Measurements from ENCODE around the gene CPSF3.

Gene CPSF3

GRCh38 chr2:9440058-9440727, 16.7 kb downstream of the CPSF3 start:
- ChIA-PET CTCF (no interaction called here), POLR2A (no interaction called here)
- no peak for TF ChIP-seq CTCF (IDR thresholded peaks at IDR 0.05; ENCODE audit: control extremely low read depth, extremely low read depth, low read depth, missing control alignments)
- DNase-seq (ENCODE audit: extremely low spot score): no peak

GRCh38 chr2:9441556-9441955, 18.1 kb downstream of the CPSF3 start:
- DNase-seq (ENCODE audit: extremely low spot score): no peak
- CTCF ChIA-PET: no interaction called here
- POLR2A ChIA-PET: no interaction called here
- TF ChIP-seq CTCF (IDR thresholded peaks at IDR 0.05; ENCODE audit: control extremely low read depth, extremely low read depth, low read depth, missing control alignments): no peak

GRCh38 chr2:9443526-9443925, 20.1 kb downstream of the CPSF3 start:
- no peak for DNase-seq (ENCODE audit: extremely low spot score)
- CTCF ChIA-PET: interaction anchor here (1.1 kb wide), 1 partner anchor 9 kb away, joined by 3 read pairs; no protein-coding TSS in a partner anchor
- TF ChIP-seq CTCF (IDR thresholded peaks at IDR 0.05; ENCODE audit: control extremely low read depth, extremely low read depth, low read depth, missing control alignments): no peak
- POLR2A ChIA-PET: interaction anchor here (0.6 kb wide), 1 partner anchor 307 kb away, joined by 5 read pairs; no protein-coding TSS in a partner anchor

GRCh38 chr2:9445089-9445488, 21.6 kb downstream of the CPSF3 start:
- POLR2A ChIA-PET: no interaction called here
- TF ChIP-seq CTCF (IDR thresholded peaks at IDR 0.05; ENCODE audit: control extremely low read depth, extremely low read depth, low read depth, missing control alignments): no peak
- DNase-seq (ENCODE audit: extremely low spot score): no peak
- CTCF ChIA-PET: no interaction called here

- CTCF ChIA-PET: interaction anchor here (1.5 kb wide), 1 partner anchor 16 kb away, joined by 3 read pairs; no protein-coding TSS in a partner anchor
- no peak for TF ChIP-seq CTCF (IDR thresholded peaks at IDR 0.05; ENCODE audit: control extremely low read depth, extremely low read depth, low read depth, missing control alignments)
- POLR2A ChIA-PET: no interaction called here
- DNase-seq (ENCODE audit: extremely low spot score): no peak
These were observed 27.8 kb downstream of the CPSF3 start for GRCh38 chr2:9451231-9451630.

- TF ChIP-seq CTCF (IDR thresholded peaks at IDR 0.05; ENCODE audit: control extremely low read depth, extremely low read depth, low read depth, missing control alignments): no peak
- DNase-seq (ENCODE audit: extremely low spot score): no peak
- CTCF ChIA-PET: no interaction called here
- POLR2A ChIA-PET: no interaction called here
These were observed 37.1 kb downstream of the CPSF3 start for GRCh38 chr2:9460441-9461017.
